ENCODE measurements around the gene ADSS1. TPM values are rescaled to one million over a fixed set of nuclear protein-coding genes. Genes with fewer than 3 reads are reported as not detected.

The ADSS1 gene
- polyA plus RNA-seq, 2 donors = 5.8 to 10.2 TPM

GRCh38 chr14:104784846-104785707 lies 61.0 kb downstream of the ADSS1 start:
- no peaks in the 10 kb centered on the region for H3K9me3 ChIP-seq (ENCODE audit: control insufficient read depth in 2 of 2, insufficient read depth in 1 of 2, low read depth in 1 of 2, low read length in 1 of 2)
- H3K27ac ChIP-seq (ENCODE audit: low read depth in 2 of 2, low read length in 1 of 2) = no peak overlapping the region
- peaks cover 6 to 13% of the 10 kb centered on the region in 2 donors for H3K4me1 ChIP-seq (ENCODE audit: control insufficient read depth in 2 of 2, insufficient read depth in 2 of 2, low read length in 1 of 2)
- no peak overlapping the region for H3K4me3 ChIP-seq (ENCODE audit: low read depth in 1 of 2, low read length in 2 of 2)
- WGBS, 2 donors = 69 to 71% methylated on average over 35 to 36 of the region's 36 CpGs
- no peaks in the 10 kb centered on the region for H3K27me3 ChIP-seq (ENCODE audit: control insufficient read depth in 1 of 2, insufficient read depth in 2 of 2, low read length in 2 of 2)
- H3K36me3 ChIP-seq (ENCODE audit: control insufficient read depth in 2 of 2, insufficient read depth in 2 of 2, low read length in 1 of 2) = peaks cover 0 to 31% of the 10 kb centered on the region in 2 donors

- peaks cover 0 to 32% of the 10 kb centered on the region in 2 donors for H3K36me3 ChIP-seq (ENCODE audit: control insufficient read depth in 2 of 2, insufficient read depth in 2 of 2, low read length in 1 of 2)
- no peak overlapping the region for H3K27ac ChIP-seq (ENCODE audit: low read depth in 2 of 2, low read length in 1 of 2)
- no peak overlapping the region for H3K4me3 ChIP-seq (ENCODE audit: low read depth in 1 of 2, low read length in 2 of 2)
- no peaks in the 10 kb centered on the region for H3K9me3 ChIP-seq (ENCODE audit: control insufficient read depth in 2 of 2, insufficient read depth in 1 of 2, low read depth in 1 of 2, low read length in 1 of 2)
- no peaks in the 10 kb centered on the region for H3K27me3 ChIP-seq (ENCODE audit: control insufficient read depth in 1 of 2, insufficient read depth in 2 of 2, low read length in 2 of 2)
- peaks cover 6 to 17% of the 10 kb centered on the region in 2 donors for H3K4me1 ChIP-seq (ENCODE audit: control insufficient read depth in 2 of 2, insufficient read depth in 2 of 2, low read length in 1 of 2)
- WGBS, 2 donors = 83 to 86% methylated on average over 13 of the region's 13 CpGs
Observed at GRCh38 chr14:104785708-104786080, 61.7 kb downstream of the ADSS1 start.

GRCh38 chr14:104786091-104786586 lies 62.1 kb downstream of the ADSS1 start:
- H3K9me3 ChIP-seq (ENCODE audit: control insufficient read depth in 2 of 2, insufficient read depth in 1 of 2, low read depth in 1 of 2, low read length in 1 of 2) = no peaks in the 10 kb centered on the region
- H3K4me1 ChIP-seq (ENCODE audit: control insufficient read depth in 2 of 2, insufficient read depth in 2 of 2, low read length in 1 of 2) = peaks cover 6 to 20% of the 10 kb centered on the region in 2 donors
- H3K4me3 ChIP-seq (ENCODE audit: low read depth in 1 of 2, low read length in 2 of 2) = no peak overlapping the region
- 38 to 40% methylated on average over 8 to 13 of the region's 14 CpGs for whole genome bisulfite sequencing, 2 donors
- no peaks in the 10 kb centered on the region for H3K27me3 ChIP-seq (ENCODE audit: control insufficient read depth in 1 of 2, insufficient read depth in 2 of 2, low read length in 2 of 2)
- no peak overlapping the region for H3K27ac ChIP-seq (ENCODE audit: low read depth in 2 of 2, low read length in 1 of 2)
- H3K36me3 ChIP-seq (ENCODE audit: control insufficient read depth in 2 of 2, insufficient read depth in 2 of 2, low read length in 1 of 2) = peaks cover 0 to 34% of the 10 kb centered on the region in 2 donors

GRCh38 chr14:104786726-104787675 lies 63.0 kb downstream of the ADSS1 start:
- Histone ChIP-seq H3K4me1 (ENCODE audit: control insufficient read depth in 2 of 2, insufficient read depth in 2 of 2, low read length in 1 of 2) (peaks cover 7 to 24% of the 10 kb centered on the region in 2 donors), H3K4me3 (ENCODE audit: low read depth in 1 of 2, low read length in 2 of 2) (no peak overlapping the region), H3K36me3 (ENCODE audit: control insufficient read depth in 2 of 2, insufficient read depth in 2 of 2, low read length in 1 of 2) (peaks cover 0 to 37% of the 10 kb centered on the region in 2 donors), H3K27me3 (ENCODE audit: control insufficient read depth in 1 of 2, insufficient read depth in 2 of 2, low read length in 2 of 2) (no peaks in the 10 kb centered on the region), H3K27ac (ENCODE audit: low read depth in 2 of 2, low read length in 1 of 2) (no peak overlapping the region), H3K9me3 (ENCODE audit: control insufficient read depth in 2 of 2, insufficient read depth in 1 of 2, low read depth in 1 of 2, low read length in 1 of 2) (no peaks in the 10 kb centered on the region)
- 68 to 70% methylated on average over 30 of the region's 30 CpGs for WGBS, 2 donors

- H3K36me3 ChIP-seq (ENCODE audit: control insufficient read depth in 2 of 2, insufficient read depth in 2 of 2, low read length in 1 of 2) = peaks cover 0 to 43% of the 10 kb centered on the region in 2 donors
- H3K4me1 ChIP-seq (ENCODE audit: control insufficient read depth in 2 of 2, insufficient read depth in 2 of 2, low read length in 1 of 2) = peaks cover 14 to 31% of the 10 kb centered on the region in 2 donors
- no peaks in the 10 kb centered on the region for H3K9me3 ChIP-seq (ENCODE audit: control insufficient read depth in 2 of 2, insufficient read depth in 1 of 2, low read depth in 1 of 2, low read length in 1 of 2)
- H3K4me3 ChIP-seq (ENCODE audit: low read depth in 1 of 2, low read length in 2 of 2) = no peak overlapping the region
- WGBS, 2 donors = 76 to 85% methylated on average over 6 to 7 of the region's 7 CpGs
- no peak overlapping the region for H3K27ac ChIP-seq (ENCODE audit: low read depth in 2 of 2, low read length in 1 of 2)
- H3K27me3 ChIP-seq (ENCODE audit: control insufficient read depth in 1 of 2, insufficient read depth in 2 of 2, low read length in 2 of 2) = no peaks in the 10 kb centered on the region
Observed at GRCh38 chr14:104787736-104788135, 63.7 kb downstream of the ADSS1 start.

GRCh38 chr14:104788161-104788818 lies 64.3 kb downstream of the ADSS1 start:
- 76 to 88% methylated on average over 14 of the region's 14 CpGs for WGBS, 2 donors
- H3K4me1 ChIP-seq (ENCODE audit: control insufficient read depth in 2 of 2, insufficient read depth in 2 of 2, low read length in 1 of 2) = peaks cover 14 to 37% of the 10 kb centered on the region in 2 donors
- H3K27ac ChIP-seq (ENCODE audit: low read depth in 2 of 2, low read length in 1 of 2) = no peak overlapping the region
- H3K36me3 ChIP-seq (ENCODE audit: control insufficient read depth in 2 of 2, insufficient read depth in 2 of 2, low read length in 1 of 2) = peaks cover 0 to 43% of the 10 kb centered on the region in 2 donors
- H3K27me3 ChIP-seq (ENCODE audit: control insufficient read depth in 1 of 2, insufficient read depth in 2 of 2, low read length in 2 of 2) = no peaks in the 10 kb centered on the region
- no peak overlapping the region for H3K4me3 ChIP-seq (ENCODE audit: low read depth in 1 of 2, low read length in 2 of 2)
- H3K9me3 ChIP-seq (ENCODE audit: control insufficient read depth in 2 of 2, insufficient read depth in 1 of 2, low read depth in 1 of 2, low read length in 1 of 2) = no peaks in the 10 kb centered on the region

- no peaks in the 10 kb centered on the region for H3K27me3 ChIP-seq (ENCODE audit: control insufficient read depth in 1 of 2, insufficient read depth in 2 of 2, low read length in 2 of 2)
- 79 to 83% methylated on average over 38 to 39 of the region's 39 CpGs for WGBS, 2 donors
- peaks cover 0 to 43% of the 10 kb centered on the region in 2 donors for H3K36me3 ChIP-seq (ENCODE audit: control insufficient read depth in 2 of 2, insufficient read depth in 2 of 2, low read length in 1 of 2)
- peaks cover 18 to 45% of the 10 kb centered on the region in 2 donors for H3K4me1 ChIP-seq (ENCODE audit: control insufficient read depth in 2 of 2, insufficient read depth in 2 of 2, low read length in 1 of 2)
- no peak overlapping the region for H3K27ac ChIP-seq (ENCODE audit: low read depth in 2 of 2, low read length in 1 of 2)
- no peaks in the 10 kb centered on the region for H3K9me3 ChIP-seq (ENCODE audit: control insufficient read depth in 2 of 2, insufficient read depth in 1 of 2, low read depth in 1 of 2, low read length in 1 of 2)
- no peak overlapping the region for H3K4me3 ChIP-seq (ENCODE audit: low read depth in 1 of 2, low read length in 2 of 2)
Observed at GRCh38 chr14:104788873-104789663, 65.0 kb downstream of the ADSS1 start.

- Histone ChIP-seq H3K9me3 (ENCODE audit: control insufficient read depth in 2 of 2, insufficient read depth in 1 of 2, low read depth in 1 of 2, low read length in 1 of 2) (no peaks in the 10 kb centered on the region), H3K27me3 (ENCODE audit: control insufficient read depth in 1 of 2, insufficient read depth in 2 of 2, low read length in 2 of 2) (no peaks in the 10 kb centered on the region), H3K4me1 (ENCODE audit: control insufficient read depth in 2 of 2, insufficient read depth in 2 of 2, low read length in 1 of 2) (peaks cover 18 to 49% of the 10 kb centered on the region in 2 donors), H3K36me3 (ENCODE audit: control insufficient read depth in 2 of 2, insufficient read depth in 2 of 2, low read length in 1 of 2) (peaks cover 0 to 41% of the 10 kb centered on the region in 2 donors), H3K4me3 (ENCODE audit: low read depth in 1 of 2, low read length in 2 of 2) (no peak overlapping the region), H3K27ac (ENCODE audit: low read depth in 2 of 2, low read length in 1 of 2) (peak overlapping the region in 1 of 2 donors; percentile 26)
- WGBS, 2 donors = 79 to 89% methylated on average over 25 to 31 of the region's 31 CpGs
Observed at GRCh38 chr14:104789752-104790743, 66.0 kb downstream of the ADSS1 start.

All from esophagus (tissue), 2 donors.